Hepatocyte (in vitro differentiated cells): Measurements from ENCODE around the gene DNAH5. TPM values are rescaled to one million over a fixed set of nuclear protein-coding genes. Genes with fewer than 3 reads are reported as not detected.

Experiments
- DNase-seq: peaks from one replicate; pipeline ENCODE4 v3.0.0-alpha.2; 2016; ENCODE audit warnings: low spot score
- H2AFZ ChIP-seq: fragments of 200-600 bp; sonication (generic); 2 replicates; pipeline ENCODE4 v1.6.0; 2016; ENCODE audit warnings: antibody characterized with exemption, mild to moderate bottlenecking
- H3K27ac ChIP-seq: fragments of 200-600 bp; sonication (generic); 2 replicates; pipeline ENCODE4 v1.5.1; 2016; ENCODE audit warnings: mild to moderate bottlenecking
- H3K27me3 ChIP-seq: fragments of 200-600 bp; sonication (generic); 2 replicates; pipeline ENCODE4 v1.6.1; 2016
- H3K36me3 ChIP-seq: fragments of 200-600 bp; sonication (generic); replicated peaks from 2 replicates; pipeline ENCODE4 v1.5.1; 2016; ENCODE audit warnings: low read depth; ENCODE audit not compliant: insufficient read depth
- H3K4me1 ChIP-seq: fragments of 200-600 bp; sonication (generic); 2 replicates; pipeline ENCODE4 v1.5.1; 2016; ENCODE audit warnings: mild to moderate bottlenecking, moderate library complexity; ENCODE audit not compliant: insufficient read depth
- H3K4me2 ChIP-seq: fragments of 200-600 bp; sonication (generic); 2 replicates; pipeline ENCODE4 v1.6.0; 2016
- H3K4me3 ChIP-seq: fragments of 200-600 bp; sonication (generic); 2 replicates; pipeline ENCODE4 v1.5.1; 2016; ENCODE audit warnings: mild to moderate bottlenecking
- H3K79me2 ChIP-seq: fragments of 200-600 bp; sonication (generic); 2 replicates; pipeline ENCODE4 v1.6.0; 2017; ENCODE audit warnings: mild to moderate bottlenecking
- H3K9me2 ChIP-seq: fragments of 200-600 bp; sonication (generic); replicated peaks from 2 replicates; pipeline ENCODE4 v1.6.0; 2017; ENCODE audit warnings: mild to moderate bottlenecking; ENCODE audit not compliant: insufficient read depth
- H3K9me3 ChIP-seq: fragments of 200-600 bp; sonication (generic); 2 replicates; pipeline ENCODE4 v1.5.1; 2016; ENCODE audit warnings: low read depth, mild to moderate bottlenecking
- H4K20me1 ChIP-seq: fragments of 200-600 bp; sonication (generic); 2 replicates; pipeline ENCODE4 v1.6.0; 2016; ENCODE audit warnings: mild to moderate bottlenecking; ENCODE audit not compliant: insufficient read depth, poor library complexity, severe bottlenecking
- EZH2 ChIP-seq: fragments of 200-600 bp; sonication (generic); IDR thresholded peaks from 2 replicates; pipeline ENCODE4 v1.6.1; 2016; ENCODE audit warnings: antibody characterized with exemption, mild to moderate bottlenecking, borderline replicate concordance
- EZH2phosphoT487 ChIP-seq: fragments of 200-600 bp; sonication (generic); IDR thresholded peaks from one replicate; pipeline ENCODE4 v1.6.1; 2018; ENCODE audit warnings: antibody characterized with exemption, mild to moderate bottlenecking, low read depth, moderate library complexity; ENCODE audit not compliant: unreplicated experiment, severe bottlenecking
- WGBS: methylation state at CpG from one replicate; pipeline ENCODE4 v1.1.6; 2016; ENCODE audit warnings: low lambda C conversion rate; ENCODE audit errors: missing lambda C conversion rate; 5-methylcytosine and 5-hydroxymethylcytosine counted together
- polyA plus RNA-seq: library from polyadenylated mRNA; unstranded; fragments of >200 nt; fragmentation: Nextera tagmentation; extraction: Ambion mirVana; gene quantifications from 2 replicates; pipeline ENCODE4 v1.2.1, GENCODE V29; 2016
- total RNA-seq: library from RNA; depleted of rRNA; stranded (reverse); fragments of >200 nt; gene quantifications from 2 replicates; pipeline ENCODE4 v1.2.3, GENCODE V29; 2014
- TF ChIP-seq, protein P1 (sequence below): fragments of 200-600 bp; sonication (generic); IDR thresholded peaks from 2 replicates; pipeline ENCODE4 v1.5.1; 2016; ENCODE audit warnings: antibody characterized with exemption, mild to moderate bottlenecking; ENCODE audit not compliant: poor library complexity

Gene DNAH5
- total and polyA plus RNA-seq, 2 experiments from 2014 or later = 0.17 to 0.40 TPM

DNA sequence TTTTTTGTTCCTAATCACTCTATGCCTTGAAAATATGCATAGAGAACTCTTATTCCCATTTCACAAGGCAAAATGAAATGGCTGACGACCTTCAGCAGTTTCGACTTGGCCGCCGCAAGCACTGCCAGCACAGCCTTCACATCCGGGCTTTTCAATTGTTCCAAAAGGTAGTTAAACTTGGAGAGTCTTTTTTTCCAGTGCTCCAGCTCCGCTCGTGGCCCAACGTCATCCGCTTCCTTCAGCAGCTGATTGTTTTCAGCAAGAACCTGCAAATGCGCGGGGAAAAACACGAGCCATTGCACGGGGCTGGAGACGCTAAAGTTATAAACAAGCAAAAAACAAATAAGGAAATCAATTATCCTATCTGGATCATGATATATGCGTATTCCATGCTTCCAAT is 25.4 kb downstream of the DNAH5 start:
- Histone ChIP-seq H3K9me2 (no peaks in the 10 kb centered on the region), H3K27me3 (no peaks in the 10 kb centered on the region), H3K4me3 (no peak overlapping the region), H2AFZ (no peak overlapping the region), H3K4me2 (no peak overlapping the region), H3K4me1 (no peaks in the 10 kb centered on the region), H4K20me1 (no peaks in the 10 kb centered on the region), H3K27ac (no peak overlapping the region), H3K79me2 (no peaks in the 10 kb centered on the region), H3K9me3 (no peaks in the 10 kb centered on the region), H3K36me3 (no peaks in the 10 kb centered on the region)
- no peak for DNase-seq
- TF ChIP-seq EZH2phosphoT487 (no peak), EZH2 (no peak)
- TF ChIP-seq, protein P1, sequence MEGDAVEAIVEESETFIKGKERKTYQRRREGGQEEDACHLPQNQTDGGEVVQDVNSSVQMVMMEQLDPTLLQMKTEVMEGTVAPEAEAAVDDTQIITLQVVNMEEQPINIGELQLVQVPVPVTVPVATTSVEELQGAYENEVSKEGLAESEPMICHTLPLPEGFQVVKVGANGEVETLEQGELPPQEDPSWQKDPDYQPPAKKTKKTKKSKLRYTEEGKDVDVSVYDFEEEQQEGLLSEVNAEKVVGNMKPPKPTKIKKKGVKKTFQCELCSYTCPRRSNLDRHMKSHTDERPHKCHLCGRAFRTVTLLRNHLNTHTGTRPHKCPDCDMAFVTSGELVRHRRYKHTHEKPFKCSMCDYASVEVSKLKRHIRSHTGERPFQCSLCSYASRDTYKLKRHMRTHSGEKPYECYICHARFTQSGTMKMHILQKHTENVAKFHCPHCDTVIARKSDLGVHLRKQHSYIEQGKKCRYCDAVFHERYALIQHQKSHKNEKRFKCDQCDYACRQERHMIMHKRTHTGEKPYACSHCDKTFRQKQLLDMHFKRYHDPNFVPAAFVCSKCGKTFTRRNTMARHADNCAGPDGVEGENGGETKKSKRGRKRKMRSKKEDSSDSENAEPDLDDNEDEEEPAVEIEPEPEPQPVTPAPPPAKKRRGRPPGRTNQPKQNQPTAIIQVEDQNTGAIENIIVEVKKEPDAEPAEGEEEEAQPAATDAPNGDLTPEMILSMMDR = no peak
- 95% methylated on average over 15 of the region's 15 CpGs for WGBS

GRCh38 chr5:13917061-13917460 is 27.4 kb downstream of the DNAH5 start:
- Histone ChIP-seq H3K4me2 (no peak overlapping the region), H2AFZ (no peak overlapping the region), H3K9me3 (no peaks in the 10 kb centered on the region), H3K9me2 (no peaks in the 10 kb centered on the region), H3K27me3 (no peaks in the 10 kb centered on the region), H3K4me3 (no peak overlapping the region), H3K36me3 (no peaks in the 10 kb centered on the region), H3K79me2 (no peaks in the 10 kb centered on the region), H3K4me1 (no peaks in the 10 kb centered on the region), H4K20me1 (no peaks in the 10 kb centered on the region), H3K27ac (no peak overlapping the region)
- no peak for DNase-seq
- TF ChIP-seq EZH2phosphoT487 (no peak), EZH2 (no peak)
- TF ChIP-seq, protein P1 = no peak
- 95% methylated on average over 5 of the region's 5 CpGs for WGBS

- no peaks in the 10 kb centered on the region for H3K79me2 ChIP-seq
- H3K4me2 ChIP-seq = no peak overlapping the region
- WGBS = 93% methylated on average over 3 of the region's 3 CpGs
These were observed 30.5 kb downstream of the DNAH5 start for GRCh38 chr5:13913962-13914361.

More at GRCh38 chr5:13913962-13914361, 30.5 kb downstream of the DNAH5 start:
- no peaks in the 10 kb centered on the region for H3K4me1 ChIP-seq
- no peak overlapping the region for H2AFZ ChIP-seq
- DNase-seq = no peak
- H3K9me3 ChIP-seq = no peaks in the 10 kb centered on the region
- H3K27ac ChIP-seq = no peak overlapping the region
- no peaks in the 10 kb centered on the region for H4K20me1 ChIP-seq
- TF ChIP-seq EZH2 (no peak), EZH2phosphoT487 (no peak)
- TF ChIP-seq, protein P1 = no peak
- no peaks in the 10 kb centered on the region for H3K36me3 ChIP-seq
- H3K27me3 ChIP-seq = no peaks in the 10 kb centered on the region
- no peaks in the 10 kb centered on the region for H3K9me2 ChIP-seq
- no peak overlapping the region for H3K4me3 ChIP-seq
